HCT116 (cell line): ENCODE results near the gene PRDX3.

Experiments used
- FOSL1 ChIP-seq: IDR thresholded peaks from 2 replicates; pipeline ENCODE4 v1.6.1; 2012; ENCODE audit warnings: low read depth
- POLR2AphosphoS5 ChIP-seq: IDR thresholded peaks from 2 replicates; pipeline ENCODE4 v1.6.1; 2011; ENCODE audit warnings: mild to moderate bottlenecking, low read depth, low read length, moderate library complexity

DNA sequence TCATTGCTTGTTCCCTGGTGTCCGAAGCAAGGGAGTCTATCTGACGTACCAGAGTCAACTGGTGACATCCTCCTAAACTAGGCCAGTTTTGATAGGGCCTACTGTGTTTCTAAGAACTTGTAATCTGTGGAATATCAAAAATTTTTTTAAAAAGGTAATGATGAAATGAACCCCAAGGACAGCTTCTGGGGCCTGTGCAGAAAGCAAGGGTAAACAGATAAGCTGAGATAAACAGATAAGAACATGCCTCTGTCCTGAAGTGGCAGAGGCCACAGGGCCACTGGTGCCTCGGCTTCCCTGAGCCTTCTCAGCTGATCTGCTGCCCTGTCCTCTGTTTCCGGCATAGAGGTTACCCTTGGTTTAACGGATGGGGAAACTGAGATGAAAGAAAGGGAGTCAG lies 37.5 kb upstream of the PRDX3 start:
- TF ChIP-seq POLR2AphosphoS5, result no peak
- TF ChIP-seq FOSL1, result no peak
